Measurements from ENCODE around the gene SYT5. TPM values are rescaled to one million over a fixed set of nuclear protein-coding genes. Genes with fewer than 3 reads are reported as not detected.

The SYT5 gene
- total and polyA plus RNA-seq, 9 of the 15 experiments (the other 6 are each of a cell fraction or from before 2014, with no cell fraction given), result 1.3 to 20.9 (median 8.8) TPM

GRCh38 chr19:55216461-55217198, 36.5 kb upstream of the SYT5 start (continued):
- TF ChIP-seq E4F1 (CRISPR knock-in tag; IDR thresholded peaks at IDR 0.05; ENCODE audit: borderline replicate concordance), result no peak
- TF ChIP-seq CUX1 (CRISPR knock-in tag; IDR thresholded peaks at IDR 0.05), result no peak; the same call in 1 of the 2 replicates
- TF ChIP-seq ZNF12 (CRISPR knock-in tag; IDR thresholded peaks at IDR 0.05), result no peak
- TF ChIP-seq PKNOX1 (IDR thresholded peaks at IDR 0.05), result peak; percentile 88
- peak; percentile 80; the same call in 1 of the 2 replicates for TF ChIP-seq ZNF644 (tag; IDR thresholded peaks at IDR 0.05; ENCODE audit: low read depth)
- TF ChIP-seq ZNF668 (CRISPR knock-in tag; IDR thresholded peaks at IDR 0.05), result peak; percentile 27; the same call in 1 of the 2 replicates
- TF ChIP-seq ZNF217 (CRISPR knock-in tag; IDR thresholded peaks at IDR 0.05), result 0 out of 2 replicates have a peak, but pooled peaks have one; percentile 30
- no peak for TF ChIP-seq NR4A1 (CRISPR knock-in tag; IDR thresholded peaks at IDR 0.05)
- no peak for TF ChIP-seq NR4A1 (tag; IDR thresholded peaks at IDR 0.05)
- TF ChIP-seq ZNF280A (IDR thresholded peaks at IDR 0.05; ENCODE audit: low read depth, partially characterized antibody), result no peak
- TF ChIP-seq PTBP1 (IDR thresholded peaks at IDR 0.05; ENCODE audit: low read depth, low read length), result peak; percentile 22; the same call in 1 of the 2 replicates
- no peak for TF ChIP-seq SLC30A9 (CRISPR knock-in tag; IDR thresholded peaks at IDR 0.05)
- peak; percentile 0; the same call in 1 of the 2 replicates for TF ChIP-seq GTF2F1 (IDR thresholded peaks at IDR 0.05; ENCODE audit: low read depth, low read length)
- peak; percentile 88 for TF ChIP-seq E2F5 (CRISPR knock-in tag; IDR thresholded peaks at IDR 0.05)
- TF ChIP-seq ILK (tag; IDR thresholded peaks at IDR 0.05; ENCODE audit: borderline replicate concordance, low read depth), result no peak
- no peak for TF ChIP-seq ZNF274 (IDR thresholded peaks at IDR 0.05; ENCODE audit: borderline replicate concordance, low read depth, low read length)
